Prostate gland (tissue), 2 donors: Measurements from ENCODE around the gene RSL24D1. TPM values are rescaled to one million over a fixed set of nuclear protein-coding genes. Genes with fewer than 3 reads are reported as not detected.

Experiments
- DNase-seq: peaks from one replicate; pipeline ENCODE4 v3.0.0-alpha.2; 2019; ENCODE audit warnings: low spot score
- H3K27ac ChIP-seq, 2 donors: fragments of 200-600 bp; sonication (generic); 2 replicates each; pipeline ENCODE4 v1.5.1; 2017 to 2019
- H3K27me3 ChIP-seq: fragments of 200-600 bp; sonication (generic); replicated peaks from 2 replicates; pipeline ENCODE4 v1.5.1; 2019; ENCODE audit not compliant: insufficient read depth
- H3K36me3 ChIP-seq, 2 donors: fragments of 200-600 bp; sonication (generic); 1 replicate in 1 of 2; 2 replicates in 1 of 2; pipeline versions ENCODE4 v1.5.1 to v1.8.1; 2017 to 2019
- H3K4me1 ChIP-seq: fragments of 200-600 bp; sonication (generic); replicated peaks from 2 replicates; pipeline ENCODE4 v1.5.1; 2019
- H3K4me3 ChIP-seq, 2 donors: fragments of 200-600 bp; sonication (generic); 2 replicates each; pipeline ENCODE4 v1.5.1; 2017 to 2019
- H3K9me3 ChIP-seq: fragments of 200-600 bp; sonication (generic); 2 replicates; pipeline ENCODE4 v1.5.1; 2017
- CTCF ChIP-seq, 4 experiments: fragments of 200-600 bp in 2 of 4; fragments of 450-650 bp in 2 of 4; sonication (generic) in 2 of 4; IDR thresholded peaks; 1 replicate in 3 of 4; 2 replicates in 1 of 4; pipeline ENCODE4 v1.5.1; 2016 to 2019; ENCODE audit warnings: antibody characterized with exemption in 4 of 4, mild to moderate bottlenecking in 2 of 4, moderate library complexity in 2 of 4
- POLR2A ChIP-seq: fragments of 450-650 bp; IDR thresholded peaks from one replicate; pipeline ENCODE4 v1.6.1; 2016; ENCODE audit warnings: antibody characterized with exemption, mild to moderate bottlenecking
- POLR2AphosphoS5 ChIP-seq: sonication (generic); formaldehyde crosslinking; IDR thresholded peaks from one replicate; pipeline ENCODE4 v1.6.1; 2017; ENCODE audit warnings: antibody characterized with exemption
- WGBS: methylation state at CpG from one replicate; pipeline ENCODE4 v1.1.5; 2018; 5-methylcytosine and 5-hydroxymethylcytosine counted together
- intact Hi-C: fragments of 100-400 bp; cut with DNase I; formaldehyde crosslinking; loops from one replicate; pipeline ENCODE4 v1.14.2; 2022
- total RNA-seq, 2 donors: library from RNA; depleted of rRNA; stranded (reverse); fragments of >200 nt; gene quantifications; one replicate each; pipeline ENCODE4 v1.1.0, GENCODE V29; 2016

RSL24D1 gene
- total RNA-seq, 2 donors from 2014 or later = 51.5 to 64.0 TPM

- TF ChIP-seq POLR2AphosphoS5 (no peak), CTCF (IDR thresholded peaks at IDR 0.05) (no peak), POLR2A (no peak)
- 64% methylated on average over 3 of the region's 3 CpGs for whole genome bisulfite sequencing
- H3K4me3 ChIP-seq = no peak overlapping the region
- DNase-seq = no peak
- H3K27me3 ChIP-seq = no peaks in the 10 kb centered on the region
- H3K27ac ChIP-seq = peak overlapping the region in 1 of 2 donors; percentile 21
- intact Hi-C loops = no loop called here
- no peaks in the 10 kb centered on the region for H3K36me3 ChIP-seq
- H3K9me3 ChIP-seq = no peaks in the 10 kb centered on the region
- H3K4me1 ChIP-seq = no peaks in the 10 kb centered on the region
Observed at GRCh38 chr15:55230051-55230670, 33.4 kb upstream of the RSL24D1 start.

GRCh38 chr15:55226127-55226526, 29.4 kb upstream of the RSL24D1 start:
- H3K4me1 ChIP-seq = no peaks in the 10 kb centered on the region
- no peak overlapping the region for H3K4me3 ChIP-seq
- 86% methylated on average over 2 of the region's 2 CpGs for WGBS
- TF ChIP-seq POLR2A = no peak
- no peak for TF ChIP-seq CTCF (IDR thresholded peaks at IDR 0.05)
- no peak for TF ChIP-seq POLR2AphosphoS5
- H3K36me3 ChIP-seq = no peaks in the 10 kb centered on the region
- H3K27ac ChIP-seq = no peak overlapping the region
- intact Hi-C loops = no loop called here
- DNase-seq = no peak
- no peaks in the 10 kb centered on the region for H3K27me3 ChIP-seq
- no peaks in the 10 kb centered on the region for H3K9me3 ChIP-seq

- Histone ChIP-seq H3K27ac (peak overlapping the region in 1 of 2 donors; percentile 8), H3K9me3 (no peaks in the 10 kb centered on the region), H3K4me1 (no peaks in the 10 kb centered on the region), H3K36me3 (no peaks in the 10 kb centered on the region), H3K4me3 (no peak overlapping the region), H3K27me3 (no peaks in the 10 kb centered on the region)
- no peak for DNase-seq
- TF ChIP-seq CTCF (IDR thresholded peaks at IDR 0.05) = no peak
- no peak for TF ChIP-seq POLR2A
- TF ChIP-seq POLR2AphosphoS5 = no peak
- intact Hi-C loops = no loop called here
Observed at GRCh38 chr15:55224892-55225291, 28.2 kb upstream of the RSL24D1 start.

GRCh38 chr15:55222588-55222987, 25.8 kb upstream of the RSL24D1 start:
- H3K36me3 ChIP-seq = no peaks in the 10 kb centered on the region
- TF ChIP-seq CTCF (IDR thresholded peaks at IDR 0.05) (no peak), POLR2AphosphoS5 (no peak), POLR2A (no peak)

More at GRCh38 chr15:55222588-55222987, 25.8 kb upstream of the RSL24D1 start:
- Histone ChIP-seq H3K27ac (peak overlapping the region in 1 of 2 donors; percentile 0), H3K4me3 (no peak overlapping the region), H3K27me3 (no peaks in the 10 kb centered on the region), H3K9me3 (no peaks in the 10 kb centered on the region), H3K4me1 (no peaks in the 10 kb centered on the region)
- intact Hi-C loops = no loop called here
- DNase-seq = no peak
